Activated CD8-positive, alpha-beta memory T cell treated with anti-CD3 and anti-CD28 coated beads for 1 hour (primary cell): ENCODE results near the gene FAM98B.

Source experiments
- DNase-seq, 2 donors: peaks; one replicate each; pipeline ENCODE4 v3.0.0-alpha.2; 2020; ENCODE audit warnings: low read depth in 1 of 2; ENCODE audit errors: extremely low read depth in 1 of 2

Gene FAM98B

GRCh38 chr15:38535491-38536200, 81.7 kb downstream of the FAM98B start:
- no peak for DNase-seq

GRCh38 chr15:38536201-38536676, 82.3 kb downstream of the FAM98B start:
- no peak for DNase-seq
